Ammon's horn (tissue), 1 donor: ENCODE data around the gene ZFYVE16.
"Not testable (repeated sequence)": the region's sequence is repeated elsewhere in the genome, so short reads cannot be mapped to it uniquely, and the experiment has no call there.

Source experiments
- DNase-seq: peaks from one replicate; pipeline ENCODE4 v3.0.0-alpha.2; 2016; ENCODE audit warnings: low spot score

ZFYVE16 gene

DNA sequence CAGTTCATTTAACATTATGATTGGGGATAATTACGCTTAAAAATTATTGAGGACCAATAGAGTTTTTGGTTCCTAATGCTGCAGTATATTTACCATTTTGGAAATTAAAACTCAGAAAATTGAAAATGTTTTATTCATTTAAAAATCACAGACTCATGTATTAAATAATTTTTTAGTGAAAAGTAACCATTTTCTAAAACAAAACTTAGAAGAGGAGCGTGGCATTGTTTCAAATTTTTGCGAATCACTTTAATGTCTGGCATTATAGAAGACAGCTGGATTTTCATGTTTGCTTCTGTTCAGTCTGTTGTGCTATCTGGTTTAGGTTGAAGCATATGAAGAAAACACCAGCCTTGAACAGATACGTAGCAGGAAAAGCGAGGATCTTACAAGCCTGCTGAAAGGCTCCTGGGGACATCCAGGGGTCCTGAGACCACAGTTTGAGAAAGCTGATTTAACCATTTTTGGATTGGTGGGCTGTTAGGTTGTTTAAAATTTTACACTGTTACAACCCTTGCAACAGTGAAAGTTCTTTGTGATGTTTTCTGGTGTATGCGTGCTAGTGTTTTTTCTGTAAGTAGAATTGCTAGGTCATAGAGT, 1.6 kb downstream of the ZFYVE16 start:
- DNase-seq = peak; percentile 20

DNA sequence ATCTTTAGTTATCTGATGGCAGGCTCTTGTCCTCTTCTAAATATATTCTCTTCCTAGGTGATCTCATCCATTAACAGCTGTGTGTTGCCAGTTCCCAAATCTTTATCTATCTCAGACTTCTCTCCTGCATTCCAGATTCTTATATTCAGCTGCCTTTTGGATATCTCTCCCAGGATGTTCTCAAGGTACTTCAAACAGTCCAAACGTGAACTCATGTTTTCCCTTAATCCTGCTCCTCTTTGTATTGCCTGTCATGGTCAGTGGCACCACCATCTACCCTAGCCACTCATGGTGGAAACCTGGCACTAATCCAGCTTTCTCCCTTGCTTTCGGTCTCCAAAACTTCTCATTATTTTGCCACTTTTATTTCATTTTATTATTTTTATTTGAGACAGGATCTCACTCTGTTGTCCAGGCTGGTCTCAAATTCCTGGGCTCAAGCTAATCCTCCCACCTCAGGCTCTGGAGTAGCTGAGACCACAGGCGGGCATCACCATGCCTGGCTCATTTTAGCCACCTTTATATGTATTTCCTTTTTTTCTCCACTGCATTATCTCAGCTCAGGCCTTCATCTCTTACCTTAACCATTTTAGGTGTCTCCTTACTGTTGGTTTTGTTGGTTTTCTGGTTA, 3.8 kb downstream of the ZFYVE16 start:
- DNase-seq = no peak

DNA sequence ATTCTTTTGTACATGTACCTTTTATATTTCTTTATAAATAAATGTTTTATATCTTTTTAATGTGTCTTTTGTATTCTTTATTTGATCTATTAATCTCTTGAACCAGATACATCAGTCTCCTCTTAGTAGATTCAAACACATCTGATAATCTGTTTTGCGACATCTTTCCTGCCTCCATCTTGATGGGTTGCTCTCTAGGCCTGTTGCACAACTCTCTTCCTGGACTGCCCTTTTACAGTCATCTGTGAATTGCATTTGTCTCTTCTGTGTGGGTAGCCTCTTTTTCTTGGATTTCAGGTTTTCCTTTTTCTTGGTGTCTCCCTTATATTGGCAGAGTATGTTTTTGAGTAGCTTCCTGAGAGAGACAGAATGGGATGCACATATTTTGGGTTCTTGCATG, 6.2 kb downstream of the ZFYVE16 start:
- DNase-seq = no peak

DNA sequence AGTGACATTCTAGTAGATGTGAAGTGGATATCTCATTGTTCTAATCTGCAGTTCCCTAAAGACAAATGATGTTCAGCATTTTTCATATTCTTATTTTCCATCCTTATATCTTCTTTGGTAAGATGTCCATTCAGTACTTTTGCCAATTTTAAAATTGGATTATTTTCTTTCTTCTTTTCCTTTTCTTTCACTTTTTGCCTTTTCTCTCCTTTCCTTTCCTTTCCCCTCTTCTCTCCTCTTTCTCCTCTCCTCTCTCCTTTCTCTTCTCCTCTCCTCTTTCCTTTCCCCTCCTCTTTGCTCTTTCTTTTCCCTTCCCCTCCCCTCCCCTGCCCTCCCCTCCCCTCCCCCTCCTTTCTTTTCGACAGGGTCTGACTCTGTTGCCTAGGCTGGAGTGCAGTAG, 10.1 kb downstream of the ZFYVE16 start:
- DNase-seq = no peak

DNA sequence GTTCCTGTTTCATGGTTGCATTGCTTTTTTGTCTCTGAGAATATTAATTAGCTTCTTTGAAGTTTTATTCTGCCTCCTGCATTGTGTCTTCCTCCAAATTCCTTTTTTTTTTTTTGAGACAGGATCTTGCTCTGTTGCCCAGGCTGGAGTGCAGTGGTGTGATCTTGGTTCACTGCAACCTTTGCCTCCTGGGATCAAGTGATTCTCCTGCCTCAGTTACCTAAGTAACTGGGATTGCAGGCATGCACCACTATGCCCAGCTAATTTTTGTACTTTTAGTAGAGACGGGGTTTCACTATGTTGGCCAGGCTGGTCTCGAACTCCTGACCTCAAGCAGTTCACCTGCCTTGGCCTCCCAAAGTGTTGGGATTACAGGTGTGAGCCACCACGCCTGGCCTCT, 16.5 kb downstream of the ZFYVE16 start:
- not testable (repeated sequence) for DNase-seq

DNA sequence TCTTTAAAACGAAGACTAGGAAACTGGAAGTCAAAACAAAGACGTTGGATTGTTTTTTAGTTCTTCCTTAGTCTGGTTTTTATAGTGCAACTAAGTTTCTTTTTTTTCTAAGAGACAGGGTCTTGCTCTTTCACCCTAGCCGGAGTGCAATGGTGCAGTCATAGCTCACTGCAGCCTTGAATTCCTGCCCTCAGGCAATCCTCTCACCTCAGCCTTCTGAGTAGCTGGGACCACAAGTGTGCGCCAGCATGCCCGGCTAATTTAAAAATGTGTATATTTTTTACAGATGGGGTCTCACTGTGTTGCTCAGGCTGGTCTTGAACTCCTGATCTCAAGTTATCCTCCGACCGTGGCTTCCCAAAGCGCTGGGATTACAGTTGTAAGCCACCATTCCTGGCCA, 27.6 kb downstream of the ZFYVE16 start:
- DNase-seq = no peak

DNA sequence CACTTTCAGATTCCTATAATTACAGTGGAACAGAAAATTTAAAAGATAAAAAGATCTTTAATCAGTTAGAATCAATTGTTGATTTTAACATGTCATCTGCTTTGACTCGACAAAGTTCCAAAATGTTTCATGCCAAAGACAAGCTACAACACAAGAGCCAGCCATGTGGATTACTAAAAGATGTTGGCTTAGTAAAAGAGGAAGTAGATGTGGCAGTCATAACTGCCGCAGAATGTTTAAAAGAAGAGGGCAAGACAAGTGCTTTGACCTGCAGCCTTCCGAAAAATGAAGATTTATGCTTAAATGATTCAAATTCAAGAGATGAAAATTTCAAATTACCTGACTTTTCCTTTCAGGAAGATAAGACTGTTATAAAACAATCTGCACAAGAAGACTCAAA, 29.5 kb downstream of the ZFYVE16 start:
- DNase-seq = no peak

DNA sequence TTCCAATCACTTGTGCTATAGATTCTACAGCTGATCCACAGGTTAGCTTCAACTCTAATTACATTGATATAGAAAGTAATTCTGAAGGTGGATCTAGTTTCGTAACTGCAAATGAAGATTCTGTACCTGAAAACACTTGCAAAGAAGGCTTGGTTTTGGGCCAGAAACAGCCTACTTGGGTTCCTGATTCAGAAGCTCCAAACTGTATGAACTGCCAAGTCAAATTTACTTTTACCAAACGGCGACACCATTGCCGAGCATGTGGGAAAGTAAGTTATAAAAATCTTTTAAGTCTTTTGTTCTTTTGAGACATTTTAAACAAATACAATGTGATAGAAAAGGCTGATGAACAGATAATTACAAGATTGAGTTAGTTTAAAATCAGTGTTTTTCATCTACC, 30.9 kb downstream of the ZFYVE16 start:
- DNase-seq = no peak

DNA sequence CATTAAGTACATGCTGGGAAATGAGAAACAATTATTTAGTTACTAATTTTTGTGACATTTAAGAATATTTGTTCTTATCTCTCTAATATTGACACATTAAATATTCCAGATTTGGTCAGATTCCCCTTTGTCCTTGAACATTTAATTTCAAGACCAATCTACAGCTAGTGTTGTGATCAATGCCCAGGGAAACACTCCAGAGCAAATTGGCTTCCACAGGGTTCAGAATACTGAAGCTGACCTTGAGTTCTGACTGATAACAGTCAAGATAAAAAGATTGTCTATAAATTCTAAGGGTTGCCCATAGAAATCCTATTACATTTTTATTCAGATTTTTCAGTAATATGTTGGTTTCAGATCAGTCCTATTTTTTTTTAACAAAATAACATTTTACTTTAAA, 31.3 kb downstream of the ZFYVE16 start:
- no peak for DNase-seq

DNA sequence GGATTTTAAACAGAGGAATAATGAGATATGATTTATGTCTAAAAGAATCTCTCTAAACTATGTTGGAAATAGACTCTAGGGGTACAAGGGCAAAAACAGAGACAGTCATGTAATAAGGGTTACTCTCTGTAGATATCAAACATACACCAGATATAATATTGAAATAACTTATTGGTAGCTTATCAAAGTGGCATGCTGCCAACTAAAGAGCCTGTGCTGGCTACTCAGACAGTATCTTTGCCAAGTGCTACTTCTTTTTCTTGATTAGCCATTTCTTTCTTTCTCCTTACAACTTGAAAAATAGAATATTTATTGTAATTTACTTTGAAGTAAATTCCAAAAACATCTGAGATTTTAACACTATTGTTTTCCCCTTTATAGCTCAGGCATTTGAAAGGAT, 34.9 kb downstream of the ZFYVE16 start:
- no peak for DNase-seq

DNA sequence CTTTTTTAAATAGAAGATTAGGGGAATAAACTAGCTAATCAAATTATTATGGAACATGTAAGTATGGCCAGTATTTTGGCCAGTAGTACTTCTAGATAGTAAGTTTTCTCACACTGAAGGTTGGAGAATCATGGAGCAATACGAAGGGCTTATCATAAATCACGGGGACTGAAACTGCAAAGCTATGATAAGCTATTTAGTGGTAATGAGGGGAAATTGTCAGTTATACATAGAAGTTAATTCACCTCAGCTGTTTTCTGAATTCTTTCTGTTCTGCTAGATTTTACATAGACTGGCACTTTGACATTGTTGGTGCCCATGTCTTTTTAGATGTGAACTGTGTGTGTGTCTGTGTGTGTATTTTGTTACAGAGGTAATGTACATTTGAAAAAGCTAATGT, 45.5 kb downstream of the ZFYVE16 start:
- DNase-seq = no peak

DNA sequence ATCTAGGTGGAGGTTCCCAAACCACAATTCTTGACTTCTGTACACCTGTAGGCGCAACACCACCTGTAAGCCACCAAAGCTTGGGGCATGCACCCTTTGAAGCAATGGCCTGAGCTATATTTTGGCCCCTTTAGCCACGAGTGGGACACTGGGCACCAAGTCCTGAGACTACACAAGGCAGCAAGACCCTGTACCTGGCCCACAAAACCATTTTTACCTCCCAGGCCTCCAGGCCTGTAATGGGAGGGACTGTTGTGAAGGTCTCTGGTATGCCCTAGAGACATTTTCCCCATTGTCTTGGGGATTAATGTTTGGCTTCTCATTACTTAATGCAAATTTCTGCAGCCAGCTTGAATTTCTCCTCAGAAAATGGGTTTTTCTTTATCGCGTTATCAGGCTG, 55.4 kb downstream of the ZFYVE16 start:
- DNase-seq = no peak

DNA sequence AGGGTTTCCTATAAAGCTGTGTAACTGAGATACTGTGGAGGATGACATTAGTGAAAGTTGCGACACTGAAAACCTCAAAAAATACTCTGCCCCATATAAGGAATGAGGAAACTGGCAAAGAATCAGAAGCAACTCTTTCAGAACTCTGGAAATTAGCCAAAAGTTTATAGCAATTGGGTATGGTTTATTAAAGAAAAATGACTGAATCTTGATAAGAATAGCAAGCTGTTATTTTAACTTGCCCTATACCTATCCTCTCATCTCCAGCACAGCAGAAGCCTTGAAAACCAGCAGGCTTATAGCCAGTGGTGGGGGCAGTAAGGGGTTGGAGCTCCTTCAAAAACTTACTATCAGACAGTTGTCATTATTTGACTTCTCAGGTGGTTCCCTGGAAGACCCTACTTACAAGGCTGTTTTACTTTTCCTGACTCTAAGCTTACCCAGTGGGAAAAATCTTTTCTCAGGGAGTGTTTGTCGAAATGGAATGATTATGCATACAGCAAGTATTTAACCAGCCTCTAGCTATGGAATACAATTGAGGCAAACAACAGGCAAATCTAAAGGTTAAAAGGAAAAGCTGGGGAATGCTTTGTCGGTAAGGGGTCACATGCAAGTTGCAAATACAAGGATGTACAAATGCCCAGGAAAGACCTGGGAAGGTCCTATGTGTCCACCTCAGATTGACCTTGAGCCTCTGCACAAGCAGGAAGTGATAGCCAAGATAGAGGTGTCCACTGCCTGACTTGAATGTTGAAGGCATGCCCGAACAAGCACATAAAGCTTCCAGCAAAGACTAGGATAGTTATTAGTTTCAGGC, 59.0 kb downstream of the ZFYVE16 start:
- no peak for DNase-seq

DNA sequence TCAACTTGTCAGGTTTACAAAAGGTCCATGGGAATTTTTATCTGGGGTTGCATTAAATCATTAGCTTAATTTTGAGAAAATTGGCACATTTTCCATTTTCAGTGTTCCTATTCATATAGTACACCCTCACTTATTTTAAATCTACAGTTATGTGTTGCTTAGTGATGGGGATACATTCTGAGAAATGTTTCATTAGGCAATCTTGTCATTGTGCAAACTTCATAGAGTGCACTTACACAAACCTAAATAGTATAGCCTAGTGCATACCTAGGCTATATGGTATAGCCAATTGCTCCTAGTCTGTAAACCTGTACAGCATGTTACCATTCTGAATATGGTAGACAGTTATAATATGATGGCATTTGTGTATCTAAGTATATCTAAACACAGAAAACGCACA, 60.3 kb downstream of the ZFYVE16 start:
- DNase-seq = no peak

DNA sequence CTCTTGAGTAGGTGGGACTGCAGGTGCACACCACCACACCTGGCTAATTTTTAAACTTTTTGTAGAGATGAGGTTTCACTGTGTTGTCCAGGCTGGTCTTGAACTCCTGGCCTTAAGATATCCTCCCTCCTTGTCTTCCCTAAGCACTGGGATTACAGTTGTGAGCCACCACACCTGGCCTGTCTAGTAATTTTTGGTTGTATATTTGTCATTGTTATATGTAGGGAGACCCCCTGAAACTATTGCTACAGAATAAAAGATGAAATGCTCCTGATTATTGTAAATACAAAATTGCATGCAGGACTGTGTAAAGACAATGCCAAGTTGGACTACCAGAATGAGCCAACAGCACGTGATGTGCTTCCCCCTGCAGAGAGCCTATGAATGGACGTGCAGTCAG, 62.8 kb downstream of the ZFYVE16 start:
- not testable (repeated sequence) for DNase-seq

DNA sequence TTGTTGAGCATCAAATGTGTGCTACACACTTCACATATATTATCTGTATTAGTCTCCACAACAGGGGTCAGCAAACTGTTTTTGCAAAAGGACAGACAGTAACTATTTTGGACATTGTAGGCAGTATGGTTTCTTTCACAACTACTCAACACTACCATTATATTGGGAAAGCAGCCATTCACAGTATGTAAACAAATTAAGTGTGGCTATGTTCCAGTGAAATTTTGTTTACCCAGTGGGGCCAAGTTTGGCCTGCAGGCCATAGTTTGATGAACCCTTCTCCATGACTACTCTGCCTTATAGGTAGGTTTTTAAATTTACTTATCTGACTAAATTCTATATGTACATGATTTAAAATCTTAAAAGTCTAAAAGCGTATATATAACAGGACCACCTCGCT, 67.1 kb downstream of the ZFYVE16 start:
- no peak for DNase-seq

DNA sequence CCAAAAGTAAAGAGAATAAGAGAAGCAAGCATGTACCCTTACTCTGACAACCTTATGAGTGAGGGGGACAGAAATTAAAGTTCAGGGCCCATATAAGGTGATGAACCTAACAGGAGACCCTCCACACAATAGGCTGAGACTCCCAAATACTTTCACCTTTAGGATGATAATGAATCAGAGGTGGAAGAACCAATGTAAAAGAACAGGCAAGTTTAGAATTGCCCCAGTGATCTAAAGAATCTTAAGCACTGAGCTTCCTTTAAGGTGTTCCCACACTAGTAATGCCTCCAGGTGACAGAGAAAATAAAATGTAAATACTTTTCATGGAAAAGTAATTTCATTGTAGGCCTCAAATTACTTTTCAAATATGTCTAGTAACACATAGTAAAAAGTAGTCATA, 71.8 kb downstream of the ZFYVE16 start:
- no peak for DNase-seq

DNA sequence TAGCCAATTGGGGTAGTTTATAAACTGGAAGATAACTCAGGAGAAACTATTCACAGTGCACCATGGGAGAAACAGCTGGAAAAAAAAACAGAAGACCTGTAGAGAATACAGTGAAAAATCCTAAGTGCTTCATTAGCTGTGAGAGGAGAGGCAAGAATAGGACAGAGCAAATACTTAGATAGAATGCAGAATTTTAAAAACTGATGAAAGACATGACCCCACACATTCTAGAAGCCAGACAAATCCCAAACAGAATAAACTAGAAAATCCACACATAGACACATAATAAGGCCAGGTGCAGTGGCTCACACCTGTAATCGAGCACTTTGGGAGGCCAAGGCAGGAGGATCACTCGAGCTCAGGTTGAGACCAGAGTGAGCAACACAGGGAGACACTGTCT, 72.5 kb downstream of the ZFYVE16 start:
- DNase-seq = no peak

DNA sequence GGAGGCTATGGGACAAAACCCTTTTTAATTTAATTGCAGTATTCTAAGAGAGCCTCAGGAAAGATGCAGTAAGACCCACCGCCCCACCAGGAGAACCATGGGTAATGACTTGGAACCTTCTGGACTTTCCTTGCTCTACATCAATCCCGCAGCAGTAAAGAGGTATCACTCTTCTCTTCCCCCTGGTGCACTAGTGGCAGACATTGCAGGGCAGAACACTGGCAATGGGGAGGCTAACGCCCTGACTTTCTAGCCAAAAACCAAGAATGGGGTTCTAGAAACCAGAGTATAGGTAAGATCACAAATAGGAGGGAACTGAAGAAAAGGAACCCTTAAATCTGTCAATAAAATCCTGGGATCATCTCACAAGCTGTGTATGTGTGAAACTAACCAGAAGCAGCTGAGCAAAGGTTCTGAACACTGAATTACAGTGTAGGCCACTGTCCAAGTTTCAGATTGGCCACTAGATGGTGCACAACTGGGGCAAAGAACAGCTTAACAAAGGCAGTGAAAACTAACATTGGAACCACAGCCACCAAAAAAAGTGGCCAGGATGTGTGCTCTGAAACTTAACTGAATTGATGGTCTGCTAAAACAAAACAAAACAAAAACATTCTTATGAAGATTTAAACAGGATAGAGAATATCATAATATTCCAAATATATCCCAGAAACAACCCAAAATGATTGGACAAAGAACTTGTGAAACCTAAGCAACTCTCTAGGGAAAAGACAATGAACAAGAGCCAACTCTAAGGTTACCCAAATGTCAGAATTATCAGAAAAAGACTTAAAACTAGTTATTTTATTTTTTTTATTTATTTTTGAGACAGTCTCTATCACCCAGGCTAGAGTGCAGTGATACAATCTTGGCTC, 73.4 kb downstream of the ZFYVE16 start:
- DNase-seq = peak; percentile 12

DNA sequence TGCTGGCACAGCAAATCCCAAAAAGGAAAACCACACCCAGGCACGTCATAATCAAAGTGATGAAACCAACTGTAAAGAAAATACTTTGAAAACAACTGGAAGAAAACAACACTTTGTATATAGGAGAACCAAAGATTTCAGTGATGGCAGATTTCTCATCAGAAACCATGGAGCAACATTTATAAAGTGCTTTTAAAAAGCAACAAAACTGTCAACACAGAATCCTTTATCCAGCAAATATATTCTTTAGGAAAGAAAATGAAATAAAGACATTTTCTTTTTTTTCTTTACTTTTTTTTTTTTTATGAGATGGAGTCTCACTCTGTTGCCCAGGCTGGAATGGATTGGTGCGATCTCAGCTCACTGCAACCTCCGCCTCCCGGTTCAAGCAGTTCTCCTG, 74.7 kb downstream of the ZFYVE16 start:
- DNase-seq = no peak

DNA sequence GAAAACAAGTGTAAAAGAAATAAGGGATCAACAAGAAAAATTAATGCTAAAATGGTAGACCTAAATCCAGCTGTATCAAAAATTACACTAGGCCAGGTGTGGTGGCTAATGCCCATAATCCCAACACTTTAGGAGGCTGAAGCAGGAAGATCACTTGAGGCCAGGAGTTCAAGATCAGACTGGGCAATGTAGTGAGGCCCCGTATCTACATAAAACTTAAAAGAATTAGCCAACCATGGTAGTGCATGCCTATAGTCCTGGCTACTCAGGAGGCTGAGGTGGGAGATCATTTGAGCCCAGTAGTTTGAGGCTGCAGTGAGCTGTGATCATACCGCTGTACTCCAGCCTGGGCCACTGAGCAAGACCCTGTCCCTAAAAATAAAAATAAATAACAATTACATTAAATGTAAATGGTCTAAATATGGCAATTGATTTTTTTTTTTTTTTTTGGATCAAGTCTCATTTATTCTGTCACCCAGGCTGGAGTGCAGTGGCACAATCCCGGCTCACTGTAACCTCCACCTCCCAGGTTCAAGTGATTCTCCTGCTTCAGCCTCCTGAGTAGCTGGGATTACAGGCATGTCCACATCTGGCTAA, 75.9 kb downstream of the ZFYVE16 start:
- DNase-seq = no peak

DNA sequence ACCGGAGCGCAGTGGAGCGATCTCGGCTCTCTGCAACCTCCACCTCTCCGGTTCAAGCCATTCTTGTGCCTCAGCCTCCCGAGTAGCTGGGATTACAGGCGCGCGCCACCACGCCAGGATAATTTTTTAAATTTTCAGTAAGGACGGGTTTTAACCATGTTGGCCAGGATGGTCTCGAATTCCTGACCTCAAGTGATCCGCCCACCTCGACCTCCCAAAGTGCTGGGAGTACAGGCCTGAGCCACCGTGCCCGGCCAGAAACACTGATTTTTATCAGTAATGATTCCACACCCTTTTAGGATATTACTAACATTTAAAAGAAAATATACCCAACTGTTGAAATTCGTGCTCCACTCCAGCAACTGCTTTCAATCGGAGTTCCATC, 79.6 kb downstream of the ZFYVE16 start:
- DNase-seq = no peak
